HG02571 (cell line): ENCODE measurements around the gene SLC35G1.

ENCODE experiments used
- ATAC-seq: cut with Tn5 transposase; IDR thresholded peaks from one replicate; pipeline ENCODE4 v1.9.1; 2021; ENCODE audit warnings: mild to moderate bottlenecking, moderate library complexity; ENCODE audit not compliant: unreplicated experiment

Gene SLC35G1, protein sequence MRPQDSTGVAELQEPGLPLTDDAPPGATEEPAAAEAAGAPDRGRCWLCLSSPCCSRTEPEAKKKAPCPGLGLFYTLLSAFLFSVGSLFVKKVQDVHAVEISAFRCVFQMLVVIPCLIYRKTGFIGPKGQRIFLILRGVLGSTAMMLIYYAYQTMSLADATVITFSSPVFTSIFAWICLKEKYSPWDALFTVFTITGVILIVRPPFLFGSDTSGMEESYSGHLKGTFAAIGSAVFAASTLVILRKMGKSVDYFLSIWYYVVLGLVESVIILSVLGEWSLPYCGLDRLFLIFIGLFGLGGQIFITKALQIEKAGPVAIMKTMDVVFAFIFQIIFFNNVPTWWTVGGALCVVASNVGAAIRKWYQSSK

DNA sequence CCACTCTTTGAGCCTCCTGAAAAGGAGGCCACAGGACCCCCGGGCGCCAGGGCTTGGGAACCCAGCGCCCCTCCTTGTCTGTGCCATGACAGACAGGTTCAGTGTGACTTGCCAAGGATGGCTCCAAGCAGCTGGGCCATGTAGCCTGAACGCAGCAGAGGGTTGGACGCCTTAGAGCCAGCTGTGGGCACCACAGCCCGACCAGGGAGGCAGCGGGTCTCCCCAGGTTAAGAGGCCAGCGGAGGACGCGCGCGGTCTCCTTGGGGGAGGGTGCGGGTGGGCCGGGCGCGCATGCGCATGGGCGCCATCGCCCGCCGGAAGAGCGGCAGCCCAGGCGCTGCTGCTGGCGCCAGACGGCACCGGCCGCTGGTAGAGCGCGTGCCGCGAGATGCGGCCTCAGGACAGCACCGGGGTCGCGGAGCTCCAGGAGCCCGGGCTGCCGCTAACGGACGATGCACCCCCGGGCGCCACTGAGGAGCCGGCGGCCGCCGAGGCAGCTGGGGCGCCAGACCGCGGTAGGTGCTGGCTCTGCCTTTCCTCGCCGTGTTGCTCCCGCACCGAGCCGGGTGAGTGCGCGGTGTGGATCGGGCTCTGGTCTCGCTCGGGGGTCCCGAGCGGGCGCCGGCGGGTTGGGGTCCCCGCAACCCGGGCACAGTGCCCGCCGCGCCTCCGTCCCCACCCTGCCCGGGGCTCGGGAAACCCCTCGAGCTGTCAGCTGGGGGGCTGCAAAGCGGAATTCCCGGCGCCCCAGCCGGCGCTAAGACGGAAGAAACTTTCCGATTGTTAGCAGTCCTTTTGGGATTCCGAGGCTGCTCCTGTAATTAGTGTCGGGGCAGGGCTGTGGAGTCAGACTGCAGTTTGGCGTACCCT is at the start of gene SLC35G1:
Gene SLC35G1 (plus strand): TSS at position 333 of the 870 bp plus-strand sequence. CDS start 56 bp downstream, at position 389.
- peak; percentile 91 for ATAC-seq

DNA sequence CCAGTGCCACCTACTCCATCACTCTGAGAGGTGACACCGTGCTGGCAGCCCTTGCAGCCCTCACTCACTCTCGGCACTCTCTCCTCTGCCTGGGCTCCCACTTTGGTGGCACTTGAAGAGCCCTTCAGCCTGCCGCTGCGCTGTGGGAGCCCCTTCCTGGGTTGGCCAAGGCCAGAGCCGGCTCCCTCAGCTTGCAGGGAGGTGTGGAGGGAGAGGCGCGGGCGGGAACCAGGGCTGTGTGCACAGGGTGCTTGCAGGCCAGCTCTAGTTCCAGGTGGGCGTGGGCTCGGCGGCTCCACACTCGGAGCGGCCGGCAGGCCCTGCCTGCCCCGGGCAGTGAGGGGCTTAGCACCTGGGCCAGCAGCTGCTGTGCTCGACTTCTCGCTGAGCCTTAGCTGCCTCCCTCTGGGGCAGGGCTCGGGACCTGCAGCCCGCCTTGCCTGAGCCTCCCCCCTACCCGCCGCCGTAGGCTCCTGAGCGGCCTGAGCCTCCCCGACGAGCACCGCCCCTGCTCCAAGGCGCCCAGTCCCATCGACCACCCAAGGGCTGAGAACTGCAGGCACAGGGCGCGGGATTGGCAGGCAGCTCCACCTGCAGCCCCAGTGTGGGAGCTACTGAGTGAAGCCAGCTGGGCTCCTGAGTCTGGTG is 48.7 kb upstream of the SLC35G1 start:
- no peak for ATAC-seq

DNA sequence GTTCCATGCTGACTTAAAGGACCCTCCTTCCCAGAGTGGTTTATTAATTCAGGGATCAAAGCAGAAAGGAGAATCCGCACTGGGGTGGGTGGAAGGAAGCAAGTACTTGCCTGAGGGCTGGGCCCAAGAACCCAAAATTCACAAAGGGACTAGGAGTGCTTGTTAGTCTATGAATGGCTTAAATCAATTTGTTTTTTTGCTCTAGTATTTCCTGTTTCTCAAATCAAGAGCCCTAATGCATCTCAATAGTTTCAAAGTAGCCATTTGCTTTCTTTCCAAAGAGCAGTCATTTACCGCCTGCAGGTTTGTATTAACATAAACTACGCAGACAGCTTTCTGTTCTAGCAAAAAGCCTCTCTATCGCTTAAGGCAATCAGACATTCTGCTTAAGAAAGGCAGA is 44.2 kb upstream of the SLC35G1 start:
- no peak for ATAC-seq

DNA sequence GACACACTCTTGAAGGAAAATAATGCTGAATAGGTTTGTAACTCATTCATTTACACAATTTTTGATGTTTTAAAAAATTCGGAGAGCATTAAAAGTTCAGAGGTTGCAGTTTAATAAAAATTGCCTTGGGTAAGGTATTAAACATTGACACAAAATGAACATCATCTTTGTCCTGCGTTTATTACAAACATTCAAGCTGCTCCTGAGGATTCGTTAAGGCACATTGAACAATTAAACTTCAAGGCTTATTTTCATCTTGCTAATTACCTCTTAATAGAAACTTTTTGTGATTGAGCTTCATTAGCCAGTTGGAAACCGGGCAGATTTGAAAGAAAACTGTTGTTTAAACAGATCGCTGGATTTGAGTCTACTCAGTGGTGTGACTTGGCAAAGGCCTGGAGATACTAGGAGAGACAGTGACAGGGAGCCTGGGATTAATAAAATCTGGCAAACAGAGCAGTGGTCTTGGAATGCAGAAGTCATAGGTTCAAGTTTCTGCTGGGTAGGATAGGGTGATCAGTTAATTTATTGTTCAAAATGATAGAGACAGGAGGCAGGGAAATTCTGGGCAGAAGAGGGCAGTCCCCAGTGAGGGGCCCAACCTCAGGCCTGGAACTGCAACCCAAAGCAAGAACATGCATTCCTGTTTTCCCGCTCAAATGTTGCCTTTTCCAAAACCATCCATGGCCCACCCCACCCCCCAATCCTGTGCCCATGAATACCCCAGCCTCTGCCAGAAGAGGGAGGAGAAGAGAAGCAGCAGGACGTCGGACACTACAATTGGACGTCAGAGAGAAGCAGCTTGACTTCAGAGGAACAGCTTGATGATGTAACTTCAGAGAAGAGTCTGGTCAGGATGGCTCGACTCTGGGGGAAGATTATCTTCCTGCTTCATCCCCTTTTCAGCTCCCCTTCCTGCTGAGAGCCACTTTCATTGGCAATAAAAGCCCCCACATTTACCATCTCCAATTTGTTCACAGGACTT is 43.5 kb upstream of the SLC35G1 start:
- ATAC-seq: no peak

DNA sequence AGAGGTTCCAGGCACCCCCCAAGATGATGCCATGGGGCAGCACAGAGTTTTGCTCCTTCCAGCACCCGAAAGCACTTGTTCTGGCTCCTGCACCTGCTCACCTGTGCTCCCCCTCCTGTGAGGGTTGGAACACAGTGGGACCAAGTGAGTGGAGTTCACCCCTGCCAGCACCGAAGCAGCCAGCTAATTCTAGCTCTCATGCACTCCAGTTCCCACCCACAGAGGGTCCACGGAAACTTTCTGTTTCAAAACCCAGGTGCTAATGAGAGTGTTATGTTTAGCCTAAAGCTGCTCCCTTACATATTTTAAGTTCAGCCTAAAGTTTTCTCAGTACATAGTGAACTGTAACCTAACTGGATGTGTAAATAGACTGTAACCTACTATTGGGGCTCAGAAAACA is 42.6 kb upstream of the SLC35G1 start:
- no peak for ATAC-seq

DNA sequence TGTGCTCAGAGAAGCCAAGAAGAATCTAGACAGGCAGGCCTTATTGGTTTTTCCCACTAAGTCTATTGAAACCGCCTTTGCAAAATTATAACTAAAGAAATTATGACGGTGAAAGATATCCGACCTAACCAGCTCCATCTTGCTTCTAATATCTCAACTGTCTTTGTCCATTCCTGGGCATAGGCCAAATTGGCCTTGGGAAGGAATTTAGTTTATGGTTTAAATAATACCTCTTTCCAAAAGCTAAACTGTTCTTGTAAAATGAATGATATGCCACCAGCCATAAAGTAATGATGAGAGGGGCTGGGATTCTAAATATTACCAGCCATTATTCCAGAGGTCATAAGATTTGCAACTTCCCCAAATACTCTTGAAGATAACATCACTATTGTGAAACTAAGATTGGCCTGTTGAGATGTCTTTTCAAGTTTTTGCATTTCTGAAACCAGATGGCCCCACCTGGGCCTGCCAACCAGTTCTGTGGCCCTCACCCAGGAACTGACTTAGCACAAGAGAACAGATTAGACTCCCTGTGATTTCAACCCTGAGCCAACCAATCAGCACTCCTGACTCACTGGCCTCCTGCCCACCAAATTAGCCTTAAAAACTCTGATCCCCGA is 41.2 kb upstream of the SLC35G1 start:
- ATAC-seq: no peak

DNA sequence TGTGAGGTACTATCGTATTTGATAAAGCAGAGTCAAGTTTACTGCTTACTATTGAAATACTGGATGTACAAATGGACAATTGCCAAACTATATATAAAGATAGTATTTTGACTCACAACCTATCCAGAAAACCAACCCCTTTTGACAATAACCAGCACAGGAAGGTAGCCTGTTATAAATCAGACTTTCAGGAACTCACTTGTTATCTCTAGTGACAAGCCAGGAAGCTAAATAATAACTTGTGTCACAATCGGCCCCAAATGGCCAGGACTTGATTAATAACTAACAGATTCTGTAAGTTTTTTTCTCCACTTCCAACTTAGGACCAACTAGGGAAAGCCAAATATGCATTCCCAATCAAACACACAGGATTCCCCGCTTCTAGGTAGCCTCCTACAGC is 38.8 kb upstream of the SLC35G1 start:
- no peak for ATAC-seq

DNA sequence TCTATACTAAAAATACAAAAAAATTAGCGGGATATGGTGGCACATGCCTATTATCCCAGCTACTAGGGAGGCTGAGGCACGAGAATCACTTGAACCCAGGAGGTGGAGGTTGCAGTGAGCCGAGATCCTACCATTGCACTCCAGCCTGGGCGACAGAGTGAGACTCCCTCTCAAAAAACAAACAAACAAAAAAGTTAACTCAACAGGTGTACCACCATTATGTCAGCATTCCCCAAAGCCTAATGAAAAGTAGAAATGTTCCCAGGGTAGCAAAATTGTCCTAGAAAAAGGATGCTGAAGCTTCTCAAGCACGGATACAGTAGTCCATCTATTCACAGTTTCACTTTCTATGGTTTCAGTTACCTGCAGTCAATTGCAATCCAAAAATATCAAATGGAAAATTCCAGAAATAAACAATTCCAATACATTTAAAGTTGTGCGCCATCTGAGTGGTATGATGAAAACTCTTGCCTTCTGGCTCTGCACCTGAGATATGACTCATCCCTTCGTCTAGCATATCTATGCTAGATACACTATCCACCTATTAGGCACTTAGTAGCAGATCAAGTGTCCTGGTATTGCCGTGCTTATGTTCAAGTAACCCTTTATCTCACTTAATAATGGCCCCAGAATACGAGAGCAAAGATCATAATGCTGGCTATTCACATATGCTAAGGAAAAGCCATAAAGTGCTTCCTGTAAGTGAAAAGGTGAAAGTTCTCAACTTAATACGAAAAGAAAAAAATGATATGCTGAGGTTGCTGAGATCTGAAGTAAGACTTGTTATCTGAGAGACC is 37.2 kb upstream of the SLC35G1 start:
- no peak for ATAC-seq

DNA sequence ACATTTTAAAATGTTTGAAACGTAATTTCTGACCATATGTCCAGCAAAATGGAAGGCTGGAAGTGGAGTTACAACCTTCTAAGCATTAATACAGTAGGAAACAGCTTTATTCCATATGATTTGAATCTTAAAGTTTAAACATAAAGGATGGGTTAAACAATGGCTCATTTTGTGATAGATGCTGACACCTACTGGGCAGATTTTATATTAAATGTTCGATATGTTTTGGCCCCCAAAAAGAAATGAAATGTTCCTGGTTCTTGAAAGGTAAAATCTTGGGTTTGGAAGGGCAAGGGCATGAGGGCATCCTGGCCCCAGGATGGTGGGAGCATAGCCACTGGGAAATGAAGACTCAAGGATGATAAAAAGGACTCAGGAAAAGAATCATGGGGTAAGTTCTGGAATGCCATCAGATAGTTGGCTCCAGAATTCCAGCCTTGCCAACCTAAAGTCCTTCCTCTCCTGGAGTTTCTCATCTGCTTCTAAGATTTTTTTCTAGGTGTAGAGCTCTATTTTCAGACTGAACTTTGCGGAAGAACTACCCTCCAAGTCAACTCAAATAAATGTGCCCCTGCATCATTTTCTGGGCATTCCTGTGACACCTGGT is 34.6 kb upstream of the SLC35G1 start:
- ATAC-seq: no peak

DNA sequence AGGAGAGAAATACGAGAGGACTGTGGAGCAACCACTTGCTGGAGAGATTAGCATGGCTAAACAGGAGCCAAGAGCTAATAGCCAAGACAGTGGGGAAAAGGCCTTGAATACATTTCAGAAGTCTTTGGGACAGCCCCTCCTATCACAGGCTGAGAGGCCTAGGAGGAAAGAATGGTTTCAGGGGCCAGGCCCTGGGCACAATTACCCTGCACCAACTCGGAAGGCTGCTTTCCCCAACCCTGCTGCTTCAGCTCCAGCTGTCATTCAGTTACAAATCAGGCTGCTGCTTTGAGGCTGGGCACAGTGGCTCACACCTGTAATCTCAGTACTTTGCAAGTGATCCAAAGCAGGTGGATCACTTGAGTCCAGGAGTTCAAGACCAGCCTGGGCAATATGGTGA is 32.0 kb upstream of the SLC35G1 start:
- ATAC-seq: no peak

DNA sequence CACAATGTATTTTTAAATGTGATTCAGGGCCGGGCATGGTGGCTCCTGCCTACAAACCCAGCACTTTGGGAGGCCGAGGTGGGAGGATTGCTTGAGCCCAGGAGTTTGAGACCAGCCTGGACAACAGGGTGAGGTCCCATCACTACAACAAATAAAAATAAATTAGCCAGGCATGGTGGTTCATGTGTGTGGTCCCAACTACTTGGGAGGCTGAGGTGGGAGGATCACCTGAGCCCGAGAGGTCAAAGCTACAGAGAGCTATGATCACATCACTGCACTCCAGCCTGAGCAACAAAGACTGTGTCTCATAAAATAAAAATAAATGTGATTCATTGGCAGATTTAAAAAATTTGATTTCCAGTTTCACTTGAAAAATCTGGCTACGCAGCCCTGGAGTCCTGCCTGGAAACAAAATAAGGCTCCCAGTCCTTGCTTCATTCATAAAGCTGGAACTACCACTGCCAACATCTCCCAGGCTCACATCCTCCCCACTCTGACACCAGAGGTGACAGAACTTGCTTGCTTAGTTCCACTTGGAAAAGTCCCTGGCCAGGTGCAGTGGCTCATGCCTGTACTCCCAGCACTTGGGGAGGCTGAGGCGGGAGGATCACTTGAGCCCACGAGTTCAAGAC is 27.9 kb upstream of the SLC35G1 start:
- no peak for ATAC-seq

DNA sequence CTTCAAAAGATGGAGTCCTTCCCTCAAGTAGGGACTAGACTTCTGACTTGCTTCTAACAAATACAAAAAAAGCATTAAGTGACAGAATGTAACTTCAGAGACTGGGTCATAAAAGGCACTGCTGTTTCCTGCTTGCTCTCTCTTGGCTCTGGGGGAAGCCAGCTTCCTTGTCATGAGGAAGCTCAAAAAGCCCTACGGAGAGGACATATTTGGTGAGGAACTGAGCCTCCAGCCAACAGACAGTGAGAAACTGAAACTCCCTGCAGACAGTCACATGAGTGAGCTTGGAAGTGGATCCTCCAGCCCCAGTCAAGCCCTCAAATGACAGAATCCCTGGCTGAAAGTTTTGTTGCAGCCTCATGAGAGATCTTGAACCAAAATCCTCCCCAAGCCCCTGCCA is 26.3 kb upstream of the SLC35G1 start:
- ATAC-seq: no peak

DNA sequence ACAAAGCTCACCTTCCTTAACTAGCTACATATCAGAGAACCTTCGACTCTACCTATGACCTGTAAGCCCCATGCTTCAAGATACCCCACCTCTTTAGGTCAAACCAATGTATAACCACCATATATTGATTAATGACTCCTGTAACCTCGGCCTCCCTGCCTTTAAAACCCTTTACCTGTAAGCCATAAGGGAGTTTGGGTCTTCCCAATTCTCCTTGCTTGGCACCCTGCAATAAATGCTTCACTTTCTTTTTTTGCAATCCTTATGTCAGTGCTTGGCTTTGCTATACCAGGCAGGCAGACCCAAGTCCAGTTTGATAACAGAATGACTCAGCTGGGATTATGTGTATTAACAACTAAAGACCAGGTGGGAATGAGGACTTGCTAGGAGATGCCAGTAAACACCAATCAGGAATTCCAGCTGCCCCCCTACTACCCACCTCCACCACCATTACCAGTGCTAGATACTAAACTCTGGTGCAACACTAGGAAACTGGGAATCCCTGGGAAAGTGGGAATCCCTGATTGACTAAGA is 22.0 kb upstream of the SLC35G1 start:
- no peak for ATAC-seq

DNA sequence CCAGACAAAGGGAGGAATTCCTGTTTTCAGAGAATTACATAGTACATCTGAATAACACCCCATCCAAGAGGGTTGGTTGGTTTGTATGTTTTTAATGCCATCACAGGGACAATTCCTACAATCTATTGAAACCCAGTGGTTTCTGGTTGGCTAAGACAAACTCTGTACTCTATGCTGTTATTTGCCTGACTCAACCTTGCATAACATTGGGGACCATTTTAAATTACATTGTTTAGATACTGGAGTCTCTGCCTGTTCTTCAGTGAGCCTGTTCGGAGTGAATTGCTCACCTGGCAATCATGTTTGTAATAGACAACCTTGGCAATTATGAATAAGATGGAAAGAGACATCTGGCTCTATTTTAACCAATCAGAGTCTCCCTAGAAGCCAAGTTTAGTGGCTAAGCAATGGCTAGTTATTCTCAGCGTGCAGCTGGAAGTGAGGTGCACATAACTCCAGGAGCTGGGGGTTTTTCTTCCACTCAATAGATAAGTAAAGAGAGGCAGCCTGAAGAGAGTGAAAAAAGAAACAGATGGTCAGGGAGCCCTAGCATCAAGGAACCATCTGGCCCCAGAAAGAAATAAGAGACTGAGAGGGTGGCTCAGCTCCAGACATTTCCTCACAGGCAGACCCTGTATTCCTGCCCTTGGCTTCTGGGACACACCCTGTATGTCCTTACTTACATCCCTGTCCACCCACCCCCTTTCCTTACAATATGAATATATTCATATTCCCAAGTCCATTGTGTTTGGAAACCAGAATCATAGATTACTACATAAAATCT is 21.2 kb upstream of the SLC35G1 start:
- ATAC-seq: no peak

DNA sequence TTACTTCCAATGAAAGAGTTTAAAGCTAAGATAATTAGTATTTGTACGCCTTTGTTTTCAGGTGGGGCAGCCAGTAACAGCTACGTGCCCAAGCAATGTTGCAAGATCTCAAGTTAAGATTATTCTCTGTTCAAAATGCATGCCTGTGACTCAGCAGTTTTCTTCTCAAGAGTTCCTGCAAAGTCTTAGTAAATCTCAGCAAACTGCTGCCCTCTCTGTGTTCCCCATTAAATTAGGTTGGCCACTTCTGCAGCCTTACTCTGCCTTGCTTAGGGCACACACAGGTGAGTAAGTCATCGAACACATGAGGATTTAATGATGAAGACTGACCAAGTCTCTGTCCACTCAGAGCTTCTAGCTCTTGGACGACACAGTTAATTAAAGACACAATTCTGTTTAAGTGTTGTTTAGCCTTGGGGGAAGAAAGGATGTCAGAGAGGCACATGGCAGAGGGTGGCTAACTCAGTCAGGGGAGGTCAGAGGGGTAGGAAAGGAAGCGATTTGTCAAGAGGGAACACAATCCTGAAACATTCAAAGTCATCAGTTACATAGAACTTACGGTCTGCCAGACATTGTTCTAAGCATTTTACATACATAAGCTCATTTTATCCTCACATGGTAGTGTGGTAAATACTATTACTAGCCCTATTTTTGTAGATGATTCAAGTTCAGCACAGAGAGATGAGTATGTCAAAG is 20.2 kb upstream of the SLC35G1 start:
- ATAC-seq: no peak

DNA sequence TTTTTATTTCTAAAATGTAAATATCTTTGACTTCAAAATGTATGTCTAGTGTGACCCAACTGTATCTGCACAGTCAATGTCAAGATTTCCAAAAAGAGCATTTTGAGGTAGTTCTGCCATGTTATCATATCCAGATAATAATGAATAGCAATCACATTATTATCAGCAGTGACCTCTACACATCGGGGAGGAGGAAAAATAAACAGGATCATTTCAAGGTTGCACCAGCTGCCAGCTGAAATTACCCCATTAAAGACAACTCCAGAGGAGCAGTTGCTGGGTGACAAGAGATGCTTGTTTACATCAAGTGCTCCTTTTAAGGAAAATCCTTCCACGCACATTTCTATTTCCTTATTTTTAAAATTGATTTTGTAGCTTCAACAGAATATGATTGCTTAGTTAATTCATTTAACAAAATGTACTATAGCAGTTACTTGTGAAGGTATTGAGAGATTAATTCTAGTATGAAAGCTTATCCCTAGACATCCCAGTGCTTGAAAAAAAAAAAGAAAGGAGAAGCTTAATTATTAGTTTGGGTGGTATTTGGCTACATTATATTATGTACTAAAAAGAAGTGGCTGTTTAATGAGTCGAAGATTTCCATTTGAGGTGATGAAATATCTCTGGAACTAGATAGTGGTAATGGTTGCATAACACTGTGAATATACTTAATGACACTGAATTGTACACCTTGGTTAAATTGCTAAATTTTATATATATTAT is 19.3 kb upstream of the SLC35G1 start:
- ATAC-seq: no peak
